Measurements from ENCODE around the gene GUCA2A. TPM values are rescaled to one million over a fixed set of nuclear protein-coding genes. Genes with fewer than 3 reads are reported as not detected.

GUCA2A gene
- total and polyA plus RNA-seq, 2 donors from 2014 or later, result not detected

GRCh38 chr1:42135426-42135825 is 29.1 kb downstream of the GUCA2A start:
- no peak for TF ChIP-seq CTCF (IDR thresholded peaks at IDR 0.05; ENCODE audit: borderline replicate concordance, extremely low read depth, insufficient read depth)
- H3K9ac ChIP-seq (ENCODE audit: low read length in 3 of 3), result no peak overlapping the region
- no peak overlapping the region for H3K4me3 ChIP-seq (ENCODE audit: low read length in 3 of 3)
- no peaks in the 10 kb centered on the region for H3K36me3 ChIP-seq (ENCODE audit: control insufficient read depth in 2 of 3, insufficient read depth in 3 of 3, low read length in 3 of 3)
- no peaks in the 10 kb centered on the region for H3K9me3 ChIP-seq (ENCODE audit: control insufficient read depth in 2 of 3, insufficient read depth in 1 of 3, low read length in 3 of 3)
- DNase-seq (no peak), FAIRE-seq (no peak)
- intact Hi-C loops (cut with DNase I), result no loop called here
- no peaks in the 10 kb centered on the region for H3K4me1 ChIP-seq (ENCODE audit: control insufficient read depth in 2 of 3, insufficient read depth in 2 of 3, low read depth in 1 of 3, low read length in 3 of 3)
- no peaks in the 10 kb centered on the region for H3K27me3 ChIP-seq (ENCODE audit: control insufficient read depth, insufficient read depth, low read length)
- no peak overlapping the region for H3K27ac ChIP-seq (ENCODE audit: low read depth in 2 of 2, low read length in 2 of 2)

GRCh38 chr1:42133809-42134526 is 30.6 kb downstream of the GUCA2A start:
- FAIRE-seq, result no peak
- Histone ChIP-seq H3K4me1 (ENCODE audit: control insufficient read depth in 2 of 3, insufficient read depth in 2 of 3, low read depth in 1 of 3, low read length in 3 of 3) (no peaks in the 10 kb centered on the region), H3K27me3 (ENCODE audit: control insufficient read depth, insufficient read depth, low read length) (no peaks in the 10 kb centered on the region), H3K9me3 (ENCODE audit: control insufficient read depth in 2 of 3, insufficient read depth in 1 of 3, low read length in 3 of 3) (no peaks in the 10 kb centered on the region), H3K36me3 (ENCODE audit: control insufficient read depth in 2 of 3, insufficient read depth in 3 of 3, low read length in 3 of 3) (no peaks in the 10 kb centered on the region), H3K4me3 (ENCODE audit: low read length in 3 of 3) (no peak overlapping the region), H3K27ac (ENCODE audit: low read depth in 2 of 2, low read length in 2 of 2) (no peak overlapping the region), H3K9ac (ENCODE audit: low read length in 3 of 3) (no peak overlapping the region)
- peak in 1 of 5 donors; percentile 6 for DNase-seq
- TF ChIP-seq CTCF (IDR thresholded peaks at IDR 0.05; ENCODE audit: borderline replicate concordance, extremely low read depth, insufficient read depth), result no peak
- intact Hi-C loops (cut with DNase I), result no loop called here

GRCh38 chr1:42133390-42133789 is 31.2 kb downstream of the GUCA2A start:
- Histone ChIP-seq H3K27ac (ENCODE audit: low read depth in 2 of 2, low read length in 2 of 2) (no peak overlapping the region), H3K27me3 (ENCODE audit: control insufficient read depth, insufficient read depth, low read length) (no peaks in the 10 kb centered on the region), H3K4me3 (ENCODE audit: low read length in 3 of 3) (no peak overlapping the region), H3K36me3 (ENCODE audit: control insufficient read depth in 2 of 3, insufficient read depth in 3 of 3, low read length in 3 of 3) (no peaks in the 10 kb centered on the region), H3K4me1 (ENCODE audit: control insufficient read depth in 2 of 3, insufficient read depth in 2 of 3, low read depth in 1 of 3, low read length in 3 of 3) (no peaks in the 10 kb centered on the region), H3K9me3 (ENCODE audit: control insufficient read depth in 2 of 3, insufficient read depth in 1 of 3, low read length in 3 of 3) (no peaks in the 10 kb centered on the region), H3K9ac (ENCODE audit: low read length in 3 of 3) (no peak overlapping the region)
- FAIRE-seq (no peak), DNase-seq (no peak)
- TF ChIP-seq CTCF (IDR thresholded peaks at IDR 0.05; ENCODE audit: borderline replicate concordance, extremely low read depth, insufficient read depth), result no peak
- intact Hi-C loops (cut with DNase I), result no loop called here

All from kidney (tissue), 14 donors.